Measurements from ENCODE around the gene DYNC2LI1.

GRCh38 chr2:43762286-43762685, 11.6 kb upstream of the DYNC2LI1 start:
- TF ChIP-seq ARNTL (CRISPR knock-in tag; IDR thresholded peaks at IDR 0.05; ENCODE audit: borderline replicate concordance, low read depth): no peak
- peak; percentile 75; the same call in 1 of the 2 replicates for TF ChIP-seq CREB5 (CRISPR knock-in tag; IDR thresholded peaks at IDR 0.05; ENCODE audit: low read depth)
- no peak for TF ChIP-seq ESRRG (CRISPR knock-in tag; IDR thresholded peaks at IDR 0.05)
- no peak for TF ChIP-seq RARB (CRISPR knock-in tag; IDR thresholded peaks at IDR 0.05)
- no peak for TF ChIP-seq CSDC2 (CRISPR knock-in tag; IDR thresholded peaks at IDR 0.05)
- TF ChIP-seq TCF4 (CRISPR knock-in tag; IDR thresholded peaks at IDR 0.05; ENCODE audit: borderline replicate concordance): no peak
- no peak for TF ChIP-seq ZFP30 (CRISPR knock-in tag; IDR thresholded peaks at IDR 0.05)
